Vagina (tissue), 2 donors: ENCODE measurements around the gene SUPV3L1. TPM values are rescaled to one million over a fixed set of nuclear protein-coding genes. Genes with fewer than 3 reads are reported as not detected.

ENCODE experiments used
- DNase-seq, 2 donors: peaks; one replicate each; pipeline ENCODE4 v3.0.0-alpha.2; 2017; ENCODE audit errors: extremely low spot score in 2 of 2
- H3K27ac ChIP-seq: fragments of 200-600 bp; sonication (generic); one replicate; pipeline ENCODE4 v1.5.1; 2019
- H3K27me3 ChIP-seq: fragments of 200-600 bp; sonication (generic); one replicate; pipeline ENCODE4 v1.5.1; 2019
- H3K36me3 ChIP-seq, 2 donors: fragments of 200-600 bp; sonication (generic); one replicate each; pipeline ENCODE4 v1.5.1; 2017 to 2019
- H3K4me1 ChIP-seq: fragments of 200-600 bp; sonication (generic); one replicate; pipeline ENCODE4 v1.5.1; 2019
- H3K4me3 ChIP-seq, 2 donors: fragments of 200-600 bp; sonication (generic); 1 replicate in 1 of 2; 2 replicates in 1 of 2; pipeline ENCODE4 v1.5.1; 2016 to 2019
- H3K9me3 ChIP-seq: fragments of 200-600 bp; sonication (generic); one replicate; pipeline ENCODE4 v1.5.1; 2019
- CTCF ChIP-seq, 3 experiments: fragments of 450-650 bp in 2 of 3; fragments of 200-600 bp in 1 of 3; sonication (generic) in 1 of 3; IDR thresholded peaks; one replicate each; pipeline ENCODE4 v1.5.1; 2017 to 2019; ENCODE audit warnings: antibody characterized with exemption in 3 of 3, mild to moderate bottlenecking in 2 of 3, moderate library complexity in 2 of 3
- POLR2A ChIP-seq, 2 donors: fragments of 450-650 bp; IDR thresholded peaks; one replicate each; pipeline ENCODE4 v1.6.1; 2017; ENCODE audit warnings: antibody characterized with exemption in 2 of 2, mild to moderate bottlenecking in 2 of 2, moderate library complexity in 2 of 2
- POLR2AphosphoS5 ChIP-seq, 2 donors: sonication (generic); formaldehyde crosslinking; IDR thresholded peaks; one replicate each; pipeline ENCODE4 v1.9.0; 2017; ENCODE audit warnings: antibody characterized with exemption in 2 of 2, mild to moderate bottlenecking in 2 of 2, low read depth in 1 of 2; ENCODE audit not compliant: insufficient read depth in 1 of 2
- intact Hi-C: fragments of 100-400 bp; cut with DNase I; formaldehyde crosslinking; loops from one replicate; pipeline ENCODE4 v1.15.1; 2023
- total RNA-seq: library from RNA; depleted of rRNA; stranded (reverse); fragments of >200 nt; gene quantifications from one replicate; pipeline ENCODE4 v1.2.3, GENCODE V29; 2016

SUPV3L1 gene
- total RNA-seq, 1 donor from 2014 or later, result 27.5 TPM

- H3K9me3 ChIP-seq, result no peaks in the 10 kb centered on the region
- TF ChIP-seq POLR2A (IDR thresholded peaks at IDR 0.05), result no peak
- no peak for TF ChIP-seq POLR2AphosphoS5 (IDR thresholded peaks at IDR 0.05; ENCODE audit: insufficient read depth in 1 of 2, low read depth in 1 of 2)
- no peak for TF ChIP-seq CTCF (IDR thresholded peaks at IDR 0.05)
- no peak overlapping the region for H3K4me3 ChIP-seq
- no peak overlapping the region for H3K27ac ChIP-seq
- H3K27me3 ChIP-seq, result no peaks in the 10 kb centered on the region
- no peaks in the 10 kb centered on the region for H3K36me3 ChIP-seq
- H3K4me1 ChIP-seq, result peaks cover 19% of the 10 kb centered on the region
- DNase-seq, result no peak
- intact Hi-C loops, result no loop called here
Measured at GRCh38 chr10:69220507-69220906, 40.5 kb downstream of the SUPV3L1 start.

- H3K36me3 ChIP-seq, result no peaks in the 10 kb centered on the region
- TF ChIP-seq CTCF (IDR thresholded peaks at IDR 0.05), result peak in 2 of 3 experiments; percentile 38 to 42
- no peak for TF ChIP-seq POLR2A (IDR thresholded peaks at IDR 0.05)
- TF ChIP-seq POLR2AphosphoS5 (IDR thresholded peaks at IDR 0.05; ENCODE audit: insufficient read depth in 1 of 2, low read depth in 1 of 2), result peak in 1 of 2 donors; percentile 22
- no peak for DNase-seq
- intact Hi-C loops, result no loop called here
- peak overlapping the region; percentile 31 for H3K27ac ChIP-seq
- peaks cover 13% of the 10 kb centered on the region for H3K4me1 ChIP-seq
- H3K9me3 ChIP-seq, result no peaks in the 10 kb centered on the region
- no peak overlapping the region for H3K4me3 ChIP-seq
- H3K27me3 ChIP-seq, result no peaks in the 10 kb centered on the region
Measured at GRCh38 chr10:69222157-69223027, 42.4 kb downstream of the SUPV3L1 start.

- DNase-seq, result no peak
- H3K4me3 ChIP-seq, result no peak overlapping the region
- intact Hi-C loops, result no loop called here
- H3K9me3 ChIP-seq, result no peaks in the 10 kb centered on the region
- H3K4me1 ChIP-seq, result peaks cover 13% of the 10 kb centered on the region
- TF ChIP-seq POLR2A (IDR thresholded peaks at IDR 0.05) (no peak), CTCF (IDR thresholded peaks at IDR 0.05) (no peak), POLR2AphosphoS5 (IDR thresholded peaks at IDR 0.05; ENCODE audit: insufficient read depth in 1 of 2, low read depth in 1 of 2) (no peak)
- H3K27ac ChIP-seq, result peak overlapping the region; percentile 31
- no peaks in the 10 kb centered on the region for H3K27me3 ChIP-seq
- H3K36me3 ChIP-seq, result no peaks in the 10 kb centered on the region
Measured at GRCh38 chr10:69223028-69223342, 43.0 kb downstream of the SUPV3L1 start.

GRCh38 chr10:69224862-69225657 is 45.0 kb downstream of the SUPV3L1 start:
- no peaks in the 10 kb centered on the region for H3K27me3 ChIP-seq
- DNase-seq, result no peak
- H3K4me3 ChIP-seq, result no peak overlapping the region
- no peaks in the 10 kb centered on the region for H3K36me3 ChIP-seq
- no peak overlapping the region for H3K27ac ChIP-seq
- peaks cover 13% of the 10 kb centered on the region for H3K4me1 ChIP-seq
- TF ChIP-seq POLR2AphosphoS5 (IDR thresholded peaks at IDR 0.05; ENCODE audit: insufficient read depth in 1 of 2, low read depth in 1 of 2) (peak in 1 of 2 donors; percentile 62), POLR2A (IDR thresholded peaks at IDR 0.05) (no peak)
- H3K9me3 ChIP-seq, result no peaks in the 10 kb centered on the region
- intact Hi-C loops, result no loop called here

GRCh38 chr10:69225681-69226080 is 45.6 kb downstream of the SUPV3L1 start:
- DNase-seq, result no peak
- Histone ChIP-seq H3K9me3 (no peaks in the 10 kb centered on the region), H3K4me1 (peaks cover 13% of the 10 kb centered on the region), H3K4me3 (no peak overlapping the region), H3K36me3 (no peaks in the 10 kb centered on the region), H3K27ac (no peak overlapping the region), H3K27me3 (no peaks in the 10 kb centered on the region)
- TF ChIP-seq POLR2A (IDR thresholded peaks at IDR 0.05), result no peak
- no peak for TF ChIP-seq POLR2AphosphoS5 (IDR thresholded peaks at IDR 0.05; ENCODE audit: insufficient read depth in 1 of 2, low read depth in 1 of 2)
- no peak for TF ChIP-seq CTCF (IDR thresholded peaks at IDR 0.05)
- intact Hi-C loops, result no loop called here
